ENCODE measurements around the gene TRMT2A.

Gene TRMT2A

GRCh38 chr22:20135265-20135664, 18.2 kb upstream of the TRMT2A start:
- no peak for DNase-seq (ENCODE audit: low read depth in 2 of 2)

- no peak for DNase-seq (ENCODE audit: low read depth in 2 of 2)
Observed at GRCh38 chr22:20133930-20134549, 17.0 kb upstream of the TRMT2A start.

- DNase-seq (ENCODE audit: low read depth in 2 of 2), result no peak
Observed at GRCh38 chr22:20132686-20133246, 15.7 kb upstream of the TRMT2A start.

GRCh38 chr22:20131859-20132685, 15.0 kb upstream of the TRMT2A start:
- DNase-seq (ENCODE audit: low read depth in 2 of 2), result no peak

- DNase-seq (ENCODE audit: low read depth in 2 of 2), result peak in 1 of 2 experiments; percentile 47
Observed at GRCh38 chr22:20131597-20131858, 14.5 kb upstream of the TRMT2A start, which contains the start of gene ZDHHC8. ZDHHC8 (plus strand) TSS chr22:20131804; CDS start chr22:20131948, 144 bp downstream.

GRCh38 chr22:20130731-20131596, 13.9 kb upstream of the TRMT2A start:
- DNase-seq (ENCODE audit: low read depth in 2 of 2), result peak; percentile 69 to 72

- DNase-seq (ENCODE audit: low read depth in 2 of 2), result no peak
Observed at GRCh38 chr22:20130319-20130718, 13.3 kb upstream of the TRMT2A start.

- no peak for DNase-seq (ENCODE audit: low read depth in 2 of 2)
Observed at GRCh38 chr22:20129747-20130014, 12.7 kb upstream of the TRMT2A start.

GRCh38 chr22:20128902-20129746, 12.1 kb upstream of the TRMT2A start:
- peak in 1 of 2 experiments; percentile 42 for DNase-seq (ENCODE audit: low read depth in 2 of 2)

- DNase-seq (ENCODE audit: low read depth in 2 of 2), result no peak
Observed at GRCh38 chr22:20128619-20128901, 11.5 kb upstream of the TRMT2A start.

- no peak for DNase-seq (ENCODE audit: low read depth in 2 of 2)
Observed at GRCh38 chr22:20127869-20128618, 11.0 kb upstream of the TRMT2A start.

GRCh38 chr22:20127318-20127868, 10.4 kb upstream of the TRMT2A start:
- no peak for DNase-seq (ENCODE audit: low read depth in 2 of 2)

- no peak for DNase-seq (ENCODE audit: low read depth in 2 of 2)
Observed at GRCh38 chr22:20126284-20127029, 9.4 kb upstream of the TRMT2A start.

GRCh38 chr22:20125201-20126174, 8.5 kb upstream of the TRMT2A start:
- DNase-seq (ENCODE audit: low read depth in 2 of 2), result no peak

GRCh38 chr22:20124083-20124787, 7.2 kb upstream of the TRMT2A start:
- DNase-seq (ENCODE audit: low read depth in 2 of 2), result no peak

GRCh38 chr22:20123366-20124082, 6.5 kb upstream of the TRMT2A start:
- DNase-seq (ENCODE audit: low read depth in 2 of 2), result no peak

- no peak for DNase-seq (ENCODE audit: low read depth in 2 of 2)
Observed at GRCh38 chr22:20121856-20122415, 4.9 kb upstream of the TRMT2A start.

Data from stimulated activated CD4-positive, alpha-beta T cell treated with anti-CD3 and anti-CD28 coated beads, Interleukin-12 subunit alpha, Interleukin-12 subunit beta, amount 100 ng/mL, for 24 hours (primary cell).